Omental fat pad (tissue), 4 donors: ENCODE data around the gene VPS37B. TPM values are rescaled to one million over a fixed set of nuclear protein-coding genes. Genes with fewer than 3 reads are reported as not detected.
A peak's percentile ranks its signal among the peaks of the same experiment; 100 is the strongest.

Experiments
- ATAC-seq: fragments of 150-250 bp; one replicate; pipeline ENCODE4 v1.9.1; 2016; ENCODE audit warnings: mild to moderate bottlenecking, moderate library complexity; ENCODE audit not compliant: low FRiP score
- DNase-seq: peaks from one replicate; pipeline ENCODE4 v3.0.0-alpha.2; 2019; ENCODE audit warnings: low spot score
- total RNA-seq, 4 donors: library from RNA; depleted of rRNA; stranded (reverse); fragments of >200 nt; gene quantifications; one replicate each; pipeline ENCODE4 v1.1.0, GENCODE V29; 2016
- TF ChIP-seq, protein P1 (sequence below), 3 donors: fragments of 450-650 bp; IDR thresholded peaks; one replicate each; pipeline ENCODE4 v1.5.1; 2016 to 2017; ENCODE audit warnings: antibody characterized with exemption in 3 of 3, mild to moderate bottlenecking in 3 of 3, moderate library complexity in 2 of 3

Gene VPS37B
- total RNA-seq, 4 donors from 2014 or later = 20.7 to 45.0 (median 35.2) TPM

DNA sequence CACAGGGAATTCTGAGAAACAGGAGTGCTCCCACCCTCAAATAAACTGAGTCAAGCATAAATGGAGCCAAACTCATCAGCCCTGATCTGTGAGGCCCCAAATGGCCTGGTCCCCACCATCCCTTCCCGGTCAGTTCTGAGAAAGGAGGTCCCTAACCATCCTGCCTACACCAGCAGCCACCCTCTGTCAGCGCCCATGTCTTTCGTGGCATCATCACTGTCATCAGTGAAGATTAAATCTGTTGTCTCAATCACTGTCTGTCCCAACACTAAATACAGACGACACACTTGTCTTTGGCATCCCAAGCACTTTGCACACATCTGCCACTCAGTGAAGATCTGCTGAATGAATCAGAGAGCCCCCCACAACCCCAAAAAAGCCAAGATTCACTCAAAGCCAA, 22.4 kb downstream of the VPS37B start:
- no peak for DNase-seq
- ATAC-seq = no peak
- TF ChIP-seq, protein P1, sequence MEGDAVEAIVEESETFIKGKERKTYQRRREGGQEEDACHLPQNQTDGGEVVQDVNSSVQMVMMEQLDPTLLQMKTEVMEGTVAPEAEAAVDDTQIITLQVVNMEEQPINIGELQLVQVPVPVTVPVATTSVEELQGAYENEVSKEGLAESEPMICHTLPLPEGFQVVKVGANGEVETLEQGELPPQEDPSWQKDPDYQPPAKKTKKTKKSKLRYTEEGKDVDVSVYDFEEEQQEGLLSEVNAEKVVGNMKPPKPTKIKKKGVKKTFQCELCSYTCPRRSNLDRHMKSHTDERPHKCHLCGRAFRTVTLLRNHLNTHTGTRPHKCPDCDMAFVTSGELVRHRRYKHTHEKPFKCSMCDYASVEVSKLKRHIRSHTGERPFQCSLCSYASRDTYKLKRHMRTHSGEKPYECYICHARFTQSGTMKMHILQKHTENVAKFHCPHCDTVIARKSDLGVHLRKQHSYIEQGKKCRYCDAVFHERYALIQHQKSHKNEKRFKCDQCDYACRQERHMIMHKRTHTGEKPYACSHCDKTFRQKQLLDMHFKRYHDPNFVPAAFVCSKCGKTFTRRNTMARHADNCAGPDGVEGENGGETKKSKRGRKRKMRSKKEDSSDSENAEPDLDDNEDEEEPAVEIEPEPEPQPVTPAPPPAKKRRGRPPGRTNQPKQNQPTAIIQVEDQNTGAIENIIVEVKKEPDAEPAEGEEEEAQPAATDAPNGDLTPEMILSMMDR (IDR thresholded peaks at IDR 0.05) = no peak

DNA sequence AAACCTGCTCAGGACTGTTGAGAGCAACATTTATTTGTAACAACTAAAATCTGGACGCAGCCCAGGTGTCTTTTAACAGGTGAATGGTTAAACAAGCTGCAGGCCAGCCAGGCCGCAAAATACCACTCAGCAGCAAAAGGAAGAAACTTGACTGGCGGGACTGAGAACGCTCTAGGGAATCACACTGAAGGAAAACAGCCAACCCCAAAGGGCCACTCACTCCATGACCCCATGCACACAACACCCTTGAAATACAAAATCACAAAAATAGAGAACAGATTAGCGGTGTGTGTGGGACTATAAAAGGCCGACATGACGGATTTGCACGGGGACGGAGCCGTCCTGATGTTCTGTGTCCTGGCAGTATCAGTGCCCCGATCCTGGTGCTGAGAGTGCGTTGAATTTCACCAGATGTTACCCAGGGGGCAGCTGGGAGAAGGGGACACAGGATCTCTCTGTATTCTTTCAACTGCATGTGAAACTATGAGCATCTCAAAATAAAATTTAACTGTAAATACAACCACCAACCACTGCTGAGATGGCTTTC, 23.0 kb downstream of the VPS37B start:
- no peak for ATAC-seq
- TF ChIP-seq, protein P1 (IDR thresholded peaks at IDR 0.05) = no peak
- no peak for DNase-seq

DNA sequence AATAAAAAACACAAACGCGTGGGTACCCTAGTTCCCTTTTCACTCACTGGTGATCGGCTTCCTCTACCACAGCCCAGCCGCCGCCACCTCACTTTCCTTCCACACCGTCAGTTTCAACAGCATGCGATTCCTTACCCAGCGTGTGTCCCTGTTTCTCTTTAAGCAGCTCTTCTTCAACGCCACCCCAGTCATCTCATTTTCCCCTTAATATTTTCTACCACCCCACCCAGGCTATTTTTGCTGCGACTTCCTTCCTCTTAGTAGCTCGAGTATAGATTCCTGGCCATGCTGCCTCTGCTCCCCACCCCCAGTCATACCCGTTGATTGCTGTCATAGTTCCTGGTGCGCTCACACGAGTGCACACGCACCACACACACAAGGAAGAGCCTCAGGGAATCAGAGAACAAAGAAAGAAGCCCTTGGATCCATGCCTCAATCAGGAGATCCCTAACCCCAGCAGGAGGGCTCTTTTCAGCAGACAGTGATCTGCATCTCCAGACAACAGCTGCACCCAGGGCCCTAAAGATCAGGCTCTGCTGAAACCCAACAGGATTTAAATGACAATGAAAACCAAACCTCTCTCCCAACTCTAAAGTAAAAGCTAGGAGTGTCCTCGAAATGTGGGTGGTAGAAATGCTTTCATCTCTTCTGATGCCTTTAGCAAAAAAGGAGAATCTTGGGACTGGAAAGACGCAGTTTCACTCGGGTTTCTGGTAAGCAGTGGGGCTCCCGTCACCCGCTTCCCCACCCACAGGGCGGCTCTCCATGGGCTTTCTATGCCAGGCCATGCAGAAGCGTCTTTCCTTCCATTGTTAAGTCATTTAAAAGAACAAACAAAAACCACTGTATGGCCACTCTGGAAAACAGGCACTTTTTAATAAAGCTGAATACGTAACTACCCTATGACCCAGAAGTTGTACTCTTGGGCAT, 23.8 kb downstream of the VPS37B start:
- ATAC-seq = peak; percentile 17
- TF ChIP-seq, protein P1 (IDR thresholded peaks at IDR 0.05) = no peak
- DNase-seq = no peak

DNA sequence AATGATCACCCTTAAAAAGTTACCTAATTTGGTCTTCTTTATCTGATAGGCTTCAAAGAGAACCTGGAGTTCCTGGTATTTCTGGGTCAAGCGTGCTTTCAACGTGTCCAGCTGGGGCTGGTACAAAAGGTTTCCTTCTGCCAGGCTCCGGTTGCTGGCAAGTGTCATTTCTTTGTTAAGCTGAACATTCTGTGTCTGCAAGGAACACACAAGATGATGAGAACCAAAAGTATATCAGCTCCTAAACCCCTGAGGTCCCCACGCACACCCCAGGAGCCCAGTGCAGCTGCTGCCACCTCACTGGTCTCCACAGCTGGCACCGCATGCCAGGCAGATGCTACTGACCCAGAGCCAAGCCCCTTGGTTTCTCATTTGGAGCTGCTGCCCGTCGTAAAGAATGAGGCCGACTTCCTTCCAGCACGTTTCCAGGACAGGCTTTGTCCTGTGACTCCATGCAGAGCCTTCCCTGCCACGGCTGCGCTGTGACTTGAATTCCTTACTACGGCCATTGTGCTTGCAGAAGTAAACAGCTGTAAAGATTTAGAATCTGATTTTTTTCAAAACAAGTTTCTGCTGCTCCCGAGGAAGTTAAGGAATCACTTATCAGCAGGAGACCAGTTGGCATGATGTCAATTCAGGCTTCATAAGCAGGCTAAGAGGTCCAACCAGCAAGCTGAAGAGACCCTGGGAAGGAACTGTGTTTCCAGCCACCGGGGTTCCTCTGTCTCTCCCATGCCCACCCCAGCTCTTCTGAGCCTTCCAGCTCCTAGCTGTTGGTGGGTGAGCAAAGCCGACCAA, 24.9 kb downstream of the VPS37B start:
- TF ChIP-seq, protein P1 (IDR thresholded peaks at IDR 0.05) = no peak
- no peak for DNase-seq
- ATAC-seq = no peak

DNA sequence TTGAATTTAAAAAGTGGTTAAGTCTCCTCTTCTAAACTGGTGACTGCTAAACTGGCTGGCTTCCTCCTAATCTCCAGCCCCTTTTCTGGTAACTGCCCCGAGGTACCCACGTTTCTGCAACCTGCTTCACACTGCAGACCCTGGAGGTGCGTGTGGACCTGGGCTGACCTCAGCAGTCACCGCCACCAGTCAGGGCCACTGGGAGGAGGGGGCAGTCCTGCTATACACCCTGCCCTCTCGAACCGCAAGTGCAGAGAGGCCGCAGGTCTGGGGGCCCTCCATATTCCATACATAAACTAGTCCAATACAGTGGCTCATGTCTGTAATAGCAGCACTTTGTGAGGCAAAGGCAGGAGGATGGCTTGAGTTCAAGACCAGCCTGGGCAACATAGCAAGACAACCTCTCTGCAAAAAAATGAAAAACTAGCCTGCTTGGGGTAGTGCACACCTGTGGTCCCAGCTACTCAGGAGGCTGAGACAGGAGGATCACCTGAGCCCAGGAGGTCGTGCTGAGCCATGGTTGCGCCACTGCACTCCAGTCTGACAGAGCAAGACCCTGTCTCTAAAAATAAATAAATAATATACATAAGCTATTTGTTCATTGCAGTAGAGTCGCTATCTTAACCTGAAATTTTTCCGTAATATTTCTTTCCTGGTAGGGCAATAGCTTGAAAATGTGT, 25.6 kb downstream of the VPS37B start:
- TF ChIP-seq, protein P1 (IDR thresholded peaks at IDR 0.05) = no peak
- DNase-seq = no peak
- no peak for ATAC-seq

DNA sequence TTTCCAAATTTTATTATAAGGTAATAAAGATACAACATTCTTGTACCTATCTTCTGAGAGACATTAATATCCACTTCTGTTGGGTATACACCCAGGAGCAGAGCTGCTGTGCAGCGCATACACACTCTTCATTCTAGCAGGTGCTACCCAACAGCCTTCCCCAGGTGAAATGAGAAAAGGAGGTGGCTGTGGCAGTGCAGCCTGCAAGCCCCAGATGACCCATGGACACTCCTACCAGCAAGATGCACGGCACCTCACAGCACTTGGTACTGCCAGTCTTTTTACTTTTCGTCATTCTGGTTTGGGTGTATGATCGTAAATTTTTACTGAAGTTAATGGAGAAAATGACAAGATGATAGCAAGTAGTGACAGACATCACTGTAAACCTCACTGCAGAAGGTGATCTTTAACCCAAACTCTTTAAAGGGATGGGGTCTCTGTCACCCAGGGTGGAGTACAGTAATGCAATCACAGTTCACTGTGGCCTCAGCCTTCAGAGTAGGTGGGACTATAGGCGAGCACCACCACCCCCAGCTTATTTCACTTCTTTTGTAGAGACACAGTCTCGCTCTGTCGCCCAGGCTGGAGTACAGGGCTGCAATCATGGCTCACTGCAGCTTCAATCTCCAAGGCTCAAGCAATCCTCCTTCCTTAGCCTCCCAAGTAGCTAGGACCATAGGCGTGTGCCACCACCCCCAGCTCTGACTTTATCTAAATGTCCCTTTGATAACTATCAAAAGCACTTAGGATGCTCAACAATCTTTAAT, 26.5 kb downstream of the VPS37B start:
- no peak for ATAC-seq
- DNase-seq = no peak
- TF ChIP-seq, protein P1 (IDR thresholded peaks at IDR 0.05) = no peak
